GM21447 (cell line): ENCODE results near the gene WDFY3.

Source experiments
- ATAC-seq: cut with Tn5 transposase; IDR thresholded peaks from one replicate; pipeline ENCODE4 v1.9.1; 2021; ENCODE audit not compliant: unreplicated experiment

WDFY3 gene

GRCh38 chr4:84626673-84627072, 339.8 kb downstream of the WDFY3 start:
- no peak for ATAC-seq

DNA sequence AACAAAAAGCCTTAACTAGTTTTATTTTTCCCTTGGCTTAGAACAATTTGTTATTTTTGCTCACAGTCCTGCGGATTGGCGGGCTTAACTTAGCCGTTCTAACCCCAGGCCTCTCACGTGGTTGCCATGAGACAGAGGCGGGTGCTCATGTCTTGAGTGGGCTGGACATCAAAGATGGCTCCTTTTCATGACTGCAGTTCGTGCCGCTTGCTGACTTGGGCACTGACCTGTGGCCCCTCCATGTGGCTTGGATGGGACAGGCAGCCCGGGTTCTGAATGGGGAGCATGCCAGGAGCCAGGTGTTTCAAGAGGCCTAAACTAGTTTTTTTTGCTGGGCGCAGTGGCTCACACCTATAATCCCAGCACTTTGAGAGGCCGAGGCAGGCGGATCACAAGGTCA, 342.8 kb downstream of the WDFY3 start:
- no peak for ATAC-seq

GRCh38 chr4:84622959-84623358, 343.5 kb downstream of the WDFY3 start:
- no peak for ATAC-seq
